GM12878 (cell line): ENCODE results near the gene POU2AF2. TPM values are rescaled to one million over a fixed set of nuclear protein-coding genes. Genes with fewer than 3 reads are reported as not detected.

ENCODE experiments used
- CUX1 ChIP-seq: IDR thresholded peaks from 2 replicates; pipeline ENCODE4 v1.6.1; 2012; ENCODE audit warnings: improper control_type of control experiment, low read depth, low read length; ENCODE audit not compliant: insufficient replicate concordance
- ELK1 ChIP-seq: IDR thresholded peaks from 2 replicates; pipeline ENCODE4 v1.6.1; 2012; ENCODE audit warnings: low read depth, low read length, improper control_type of control experiment
- EZH2 ChIP-seq: IDR thresholded peaks from 2 replicates; pipeline ENCODE4 v1.6.1; 2012; ENCODE audit warnings: low read depth, mild to moderate bottlenecking, control low read depth, inconsistent platforms, low read length, borderline replicate concordance; ENCODE audit not compliant: control insufficient read depth
- MAX ChIP-seq: IDR thresholded peaks from 2 replicates; pipeline ENCODE4 v1.6.1; 2012; ENCODE audit warnings: low read depth, low read length, improper control_type of control experiment
- NRF1 ChIP-seq: conservative IDR thresholded peaks from 2 replicates; pipeline ENCODE4 v1.6.1; 2011; ENCODE audit warnings: mild to moderate bottlenecking, low read depth, low read length, improper control_type of control experiment
- PML ChIP-seq: IDR thresholded peaks from 2 replicates; pipeline ENCODE4 v1.6.1; 2012; ENCODE audit warnings: low read length, inconsistent platforms
- REST ChIP-seq: IDR thresholded peaks from 2 replicates; pipeline ENCODE4 v1.6.1; 2012; ENCODE audit warnings: mild to moderate bottlenecking, low read depth, low read length
- ZNF384 ChIP-seq: IDR thresholded peaks from 2 replicates; pipeline ENCODE4 v1.6.1; 2012; ENCODE audit warnings: low read depth, mild to moderate bottlenecking, low read length, improper control_type of control experiment, borderline replicate concordance
- polyA plus RNA-seq, 11 experiments: library from polyadenylated mRNA; depleted of rRNA in 4 of 11; unstranded in 6 of 11; stranded (reverse) in 5 of 11; fragments of >200 nt; fragmentation: Nextera tagmentation in 4 of 11; fragmentation: Illumina TruSeq in 1 of 11; extraction: Ambion mirVana in 4 of 11; extraction: Trizol in 1 of 11; gene quantifications; 1 replicate in 1 of 11; 2 replicates in 10 of 11; pipeline versions ENCODE4 v1.2.1 to v1.2.3, GENCODE V29; 2011 to 2016; ENCODE audit warnings: inconsistent platforms in 2 of 11, missing spikeins in 2 of 11, low read depth in 1 of 11
- total RNA-seq, 4 experiments: library from RNA; depleted of rRNA in 3 of 4; stranded (reverse); fragments of >200 nt in 3 of 4; fragmentation: Illumina TruSeq in 1 of 4; extraction: Trizol in 1 of 4; gene quantifications; 2 replicates each; pipeline versions ENCODE4 v1.2.1 to v1.2.3, GENCODE V29; 2013 to 2021

The POU2AF2 gene
- total and polyA plus RNA-seq, 10 of the 15 experiments (the other 5 are each of a cell fraction or from before 2014, with no cell fraction given) = not detected

- no peak for TF ChIP-seq CUX1
- no peak for TF ChIP-seq EZH2
- no peak for TF ChIP-seq PML
- no peak for TF ChIP-seq ZNF384
- no peak for TF ChIP-seq REST
- TF ChIP-seq MAX = no peak
- TF ChIP-seq NRF1 = no peak
- TF ChIP-seq ELK1 = no peak
Observed at GRCh38 chr11:111296196-111296595, 50.7 kb downstream of the POU2AF2 start (continued).
